ENCODE data around the gene ENPP5. TPM values are rescaled to one million over a fixed set of nuclear protein-coding genes. Genes with fewer than 3 reads are reported as not detected.

The ENPP5 gene
- total RNA-seq, 2 experiments from 2014 or later, result 0.40 to 0.68 TPM

DNA sequence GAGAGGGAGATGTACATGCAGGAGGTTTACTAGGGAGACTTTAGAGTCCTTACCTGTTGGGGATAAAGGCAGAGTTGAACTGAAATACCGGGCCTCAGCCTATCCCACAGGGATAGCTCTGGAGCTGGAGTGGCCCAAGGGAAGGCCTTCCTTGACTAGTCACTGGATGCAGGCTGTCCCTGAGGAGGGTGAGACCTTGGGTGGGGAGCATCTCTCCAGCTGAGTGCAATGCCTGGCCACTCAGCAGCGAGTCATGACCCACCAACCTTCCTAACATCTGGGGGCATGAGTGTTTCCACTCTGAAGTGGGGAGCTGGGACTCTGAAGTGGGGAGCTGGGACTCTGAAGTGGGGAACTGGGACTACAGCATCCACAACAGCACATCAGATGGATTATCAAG, 46.1 kb upstream of the ENPP5 start:
- DNase-seq, result no peak
- intact Hi-C loops (cut with micrococcal nuclease), result no loop called here
- TF ChIP-seq CTCF (IDR thresholded peaks at IDR 0.05), result no peak
- H3K4me1 Mint-ChIP-seq (ENCODE audit: low read depth), result peaks cover 21% of the 10 kb centered on the region
- no peaks in the 10 kb centered on the region for H3K9me3 Mint-ChIP-seq
- H3K4me3 Mint-ChIP-seq, result no peak overlapping the region
- ATAC-seq, result no peak
- POLR2A ChIA-PET, result no interaction called here
- no peaks in the 10 kb centered on the region for H3K27me3 Mint-ChIP-seq
- H3K36me3 Mint-ChIP-seq (ENCODE audit: low read depth), result no peaks in the 10 kb centered on the region
- CTCF ChIA-PET, result interaction anchor here (1.6 to 3.7 kb wide), 2 partner anchors 126 to 194 kb away, joined by 4 to 14 read pairs; no protein-coding TSS in a partner anchor
- no peak overlapping the region for H3K27ac Mint-ChIP-seq

DNA sequence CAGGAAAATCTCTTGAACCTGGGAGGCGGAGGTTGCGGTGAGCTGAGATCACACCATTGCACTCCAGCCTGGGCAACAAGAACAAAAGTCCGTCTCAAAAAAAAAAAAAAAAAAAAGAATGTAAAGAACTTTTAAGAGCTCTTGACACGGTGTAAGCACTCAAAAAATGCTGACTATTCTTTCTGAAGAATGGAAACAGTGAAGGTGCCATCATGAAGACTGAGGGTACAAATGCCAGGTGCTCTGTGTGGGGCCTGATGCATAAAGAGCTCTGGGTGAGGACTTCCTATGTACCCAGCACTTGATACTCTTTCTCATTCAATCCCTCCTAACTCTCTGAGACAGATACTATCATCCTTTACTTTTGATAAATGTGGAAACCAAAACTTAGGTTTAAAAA, 45.0 kb upstream of the ENPP5 start:
- Mint-ChIP-seq H3K4me3 (no peak overlapping the region), H3K9me3 (no peaks in the 10 kb centered on the region), H3K36me3 (ENCODE audit: low read depth) (no peaks in the 10 kb centered on the region), H3K27ac (no peak overlapping the region), H3K4me1 (ENCODE audit: low read depth) (peaks cover 17% of the 10 kb centered on the region), H3K27me3 (no peaks in the 10 kb centered on the region)
- ATAC-seq (no peak), DNase-seq (no peak)
- ChIA-PET POLR2A (interaction anchor here (1.2 kb wide), 1 partner anchor 47 kb away, joined by 3 read pairs; no protein-coding TSS in a partner anchor), CTCF (interaction anchor here (3.7 kb wide), 1 partner anchor 125 kb away, joined by 14 read pairs; no protein-coding TSS in a partner anchor)
- intact Hi-C loops (cut with micrococcal nuclease), result no loop called here
- TF ChIP-seq CTCF (IDR thresholded peaks at IDR 0.05), result no peak

GRCh38 chr6:46215213-46215612, 44.4 kb upstream of the ENPP5 start:
- Mint-ChIP-seq H3K27me3 (no peaks in the 10 kb centered on the region), H3K4me3 (no peak overlapping the region), H3K9me3 (no peaks in the 10 kb centered on the region), H3K27ac (no peak overlapping the region), H3K36me3 (ENCODE audit: low read depth) (no peaks in the 10 kb centered on the region), H3K4me1 (ENCODE audit: low read depth) (peaks cover 12% of the 10 kb centered on the region)
- intact Hi-C loops (cut with micrococcal nuclease), result no loop called here
- ChIA-PET POLR2A (interaction anchor here (1.2 kb wide), 1 partner anchor 47 kb away, joined by 3 read pairs; no protein-coding TSS in a partner anchor), CTCF (interaction anchor here (1.0 to 3.7 kb wide), 2 partner anchors 125 to 197 kb away, joined by 3 to 14 read pairs; no protein-coding TSS in a partner anchor)
- DNase-seq (no peak), ATAC-seq (no peak)
- TF ChIP-seq CTCF (IDR thresholded peaks at IDR 0.05), result no peak

- DNase-seq (no peak), ATAC-seq (no peak)
- no peak overlapping the region for H3K4me3 Mint-ChIP-seq
- H3K27ac Mint-ChIP-seq, result no peak overlapping the region
- no peak for TF ChIP-seq CTCF (IDR thresholded peaks at IDR 0.05)
- POLR2A ChIA-PET, result no interaction called here
- no peaks in the 10 kb centered on the region for H3K9me3 Mint-ChIP-seq
- CTCF ChIA-PET, result no interaction called here
- intact Hi-C loops (cut with micrococcal nuclease), result no loop called here
- no peaks in the 10 kb centered on the region for H3K36me3 Mint-ChIP-seq (ENCODE audit: low read depth)
- H3K4me1 Mint-ChIP-seq (ENCODE audit: low read depth), result no peaks in the 10 kb centered on the region
- no peaks in the 10 kb centered on the region for H3K27me3 Mint-ChIP-seq
Measured at GRCh38 chr6:46211917-46212316, 41.1 kb upstream of the ENPP5 start.

GRCh38 chr6:46210294-46210693, 39.5 kb upstream of the ENPP5 start:
- TF ChIP-seq CTCF (IDR thresholded peaks at IDR 0.05), result no peak
- H3K9me3 Mint-ChIP-seq, result no peaks in the 10 kb centered on the region
- ChIA-PET CTCF (interaction anchor here (1.1 kb wide), 1 partner anchor 200 kb away, joined by 4 read pairs; no protein-coding TSS in a partner anchor), POLR2A (no interaction called here)
- no peaks in the 10 kb centered on the region for H3K4me1 Mint-ChIP-seq (ENCODE audit: low read depth)
- no peaks in the 10 kb centered on the region for H3K27me3 Mint-ChIP-seq
- intact Hi-C loops (cut with micrococcal nuclease), result no loop called here
- H3K36me3 Mint-ChIP-seq (ENCODE audit: low read depth), result no peaks in the 10 kb centered on the region
- no peak for ATAC-seq
- H3K4me3 Mint-ChIP-seq, result no peak overlapping the region
- no peak overlapping the region for H3K27ac Mint-ChIP-seq
- no peak for DNase-seq

Measured in activated CD8-positive, alpha-beta T cell treated with anti-CD3 and anti-CD28 coated beads for 36 hours (primary cell).